IPS DF 6.9 (cell line): ENCODE measurements around the gene POLN.

ENCODE experiments used
- DNase-seq: peaks from one replicate; pipeline ENCODE4 v3.0.0-alpha.2; 2013; ENCODE audit warnings: low read depth, low spot score
- H3K27ac ChIP-seq: one replicate; pipeline ENCODE4 v1.5.1; 2013; ENCODE audit warnings: low read length, control low read depth
- H3K27me3 ChIP-seq: 2 replicates; pipeline ENCODE4 v1.6.1; 2013; ENCODE audit warnings: mild to moderate bottlenecking, low read length; ENCODE audit not compliant: control insufficient read depth, insufficient read depth
- H3K36me3 ChIP-seq: 2 replicates; pipeline ENCODE4 v1.6.1; 2013; ENCODE audit warnings: low read length; ENCODE audit not compliant: control insufficient read depth, insufficient read depth
- H3K4me1 ChIP-seq: 2 replicates; pipeline ENCODE4 v1.6.1; 2013; ENCODE audit warnings: low read length; ENCODE audit not compliant: control insufficient read depth, insufficient read depth
- H3K4me3 ChIP-seq: 2 replicates; pipeline ENCODE4 v1.5.1; 2013; ENCODE audit warnings: mild to moderate bottlenecking, low read length
- H3K9me3 ChIP-seq: 2 replicates; pipeline ENCODE4 v1.6.1; 2013; ENCODE audit warnings: low read length, inconsistent platforms; ENCODE audit not compliant: control insufficient read depth, insufficient read depth
- WGBS: extraction: QIAGEN DNeasy Blood & Tissue Kit; methylation state at CpG from one replicate; pipeline ENCODE4 v1.1.7; 2013; ENCODE audit warnings: mixed read lengths, missing lambda C conversion rate; ENCODE audit not compliant: insufficient read length, insufficient coverage; 5-methylcytosine and 5-hydroxymethylcytosine counted together

Gene POLN

DNA sequence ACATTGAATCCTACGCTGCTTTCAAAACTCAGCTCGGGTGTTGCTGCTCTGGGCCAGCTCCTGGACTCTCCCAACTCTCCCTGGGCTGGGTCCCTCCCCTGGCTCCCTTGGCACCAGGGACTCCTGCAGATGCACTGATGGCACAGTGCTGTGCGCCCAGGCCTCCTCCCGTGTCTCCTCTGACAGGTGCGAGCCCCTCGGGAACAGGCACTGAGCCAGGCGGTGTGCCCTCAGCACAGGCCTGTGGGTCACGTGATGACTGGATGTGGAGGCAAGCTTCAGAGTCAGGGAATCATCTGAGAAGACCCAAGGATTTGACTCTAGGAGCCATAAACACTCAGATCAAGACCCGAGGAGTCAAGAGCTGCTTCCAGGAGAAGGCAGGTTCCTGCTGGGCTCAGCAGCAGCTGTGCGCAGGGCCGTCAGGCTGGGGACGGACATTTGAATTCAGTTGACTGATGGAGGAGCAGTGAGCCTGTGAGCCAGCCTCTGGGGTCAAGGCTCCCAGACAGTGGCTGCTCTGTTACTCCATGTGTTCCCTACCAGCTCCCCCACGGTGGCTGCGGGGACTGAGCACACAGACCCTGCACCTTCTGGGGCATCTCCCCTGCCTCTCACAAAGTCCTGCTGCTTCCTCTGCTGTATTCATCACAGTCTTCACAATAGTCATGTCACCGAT is 149.8 kb downstream of the POLN start:
- H3K27ac ChIP-seq, result no peak overlapping the region
- DNase-seq, result no peak
- 0 out of 2 replicates have a peak, but pooled peaks cover 1% of the 10 kb centered on the region for H3K9me3 ChIP-seq
- no peak overlapping the region for H3K4me3 ChIP-seq
- H3K4me1 ChIP-seq, result no peaks in the 10 kb centered on the region
- no CpG with 5 or more reads among the region's 15 CpGs for WGBS
- H3K36me3 ChIP-seq, result no peaks in the 10 kb centered on the region
- H3K27me3 ChIP-seq, result no peaks in the 10 kb centered on the region

GRCh38 chr4:2090642-2091041 is 151.3 kb downstream of the POLN start:
- no peaks in the 10 kb centered on the region for H3K4me1 ChIP-seq
- no peaks in the 10 kb centered on the region for H3K27me3 ChIP-seq
- no CpG with 5 or more reads among the region's 1 CpG for WGBS
- H3K4me3 ChIP-seq, result no peak overlapping the region
- H3K36me3 ChIP-seq, result no peaks in the 10 kb centered on the region
- H3K27ac ChIP-seq, result no peak overlapping the region
- no peak for DNase-seq
- no peaks in the 10 kb centered on the region for H3K9me3 ChIP-seq

DNA sequence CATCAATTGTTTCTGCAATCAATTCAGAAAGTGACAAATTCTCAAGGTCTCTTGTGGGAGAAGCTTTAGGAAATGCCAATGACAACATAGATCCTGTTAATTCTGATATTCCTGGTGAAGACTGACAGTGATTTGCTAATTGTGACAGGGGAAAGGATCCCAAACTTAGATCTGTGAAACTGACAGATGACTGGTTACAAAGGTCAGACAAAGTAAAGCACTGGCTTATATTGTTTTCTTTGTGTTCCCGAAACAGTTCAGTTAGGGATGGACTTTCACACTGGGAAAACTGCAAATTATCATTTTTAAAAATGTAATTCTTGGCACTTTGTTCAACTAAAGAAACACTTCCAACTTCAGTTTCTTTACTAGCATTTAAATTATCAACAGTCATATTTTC is 152.7 kb downstream of the POLN start:
- no CpG with 5 or more reads among the region's 1 CpG for WGBS
- Histone ChIP-seq H3K27ac (no peak overlapping the region), H3K4me1 (no peaks in the 10 kb centered on the region), H3K27me3 (no peaks in the 10 kb centered on the region), H3K36me3 (no peaks in the 10 kb centered on the region), H3K9me3 (no peaks in the 10 kb centered on the region), H3K4me3 (no peak overlapping the region)
- no peak for DNase-seq

DNA sequence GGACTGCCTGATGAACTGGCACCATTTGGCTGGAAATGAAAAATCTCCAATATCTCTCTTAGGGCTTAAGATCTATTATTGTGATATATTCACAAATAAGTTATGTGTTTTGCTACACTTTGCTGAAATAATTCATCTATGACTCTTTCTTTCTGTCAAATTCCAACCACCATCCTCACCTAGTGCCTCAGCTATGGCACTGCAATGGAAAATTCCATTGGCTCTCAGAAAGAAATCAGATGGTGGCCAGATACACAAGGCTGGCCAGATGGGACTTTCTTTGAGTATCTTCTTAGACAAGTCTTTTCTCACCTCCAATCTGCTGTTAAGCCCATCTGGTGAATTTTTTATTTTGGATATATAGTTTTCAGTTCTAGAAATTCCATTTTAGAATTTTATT is 154.8 kb downstream of the POLN start:
- Histone ChIP-seq H3K27ac (no peak overlapping the region), H3K36me3 (no peaks in the 10 kb centered on the region), H3K9me3 (no peaks in the 10 kb centered on the region), H3K27me3 (no peaks in the 10 kb centered on the region), H3K4me3 (no peak overlapping the region), H3K4me1 (no peaks in the 10 kb centered on the region)
- DNase-seq, result no peak

DNA sequence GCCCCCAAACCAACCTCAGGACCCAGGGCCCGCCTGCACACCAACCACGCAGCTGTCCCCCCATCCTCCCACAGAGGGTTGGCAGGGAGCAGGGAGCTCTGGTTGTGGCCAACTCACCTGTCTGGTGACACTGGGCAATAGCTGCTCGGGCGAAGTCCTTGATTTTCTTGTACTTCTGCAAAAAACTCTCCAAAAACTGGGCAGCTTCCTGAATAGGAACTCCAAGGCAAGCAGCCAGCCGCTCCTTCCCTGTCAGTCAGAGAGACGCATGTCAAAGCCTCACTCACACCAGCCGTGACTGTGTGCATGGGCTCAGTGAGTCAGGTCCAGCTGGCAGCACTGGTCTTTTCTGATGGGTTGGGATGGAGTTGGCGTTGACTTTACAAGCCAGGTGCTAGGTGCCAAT is 156.4 kb downstream of the POLN start:
- H3K27ac ChIP-seq, result no peak overlapping the region
- no peak for DNase-seq
- H3K36me3 ChIP-seq, result no peaks in the 10 kb centered on the region; the same call in 1 of the 2 replicates
- WGBS, result no CpG with 5 or more reads among the region's 8 CpGs
- no peaks in the 10 kb centered on the region for H3K4me1 ChIP-seq
- no peak overlapping the region for H3K4me3 ChIP-seq
- no peaks in the 10 kb centered on the region for H3K27me3 ChIP-seq
- no peaks in the 10 kb centered on the region for H3K9me3 ChIP-seq

GRCh38 chr4:2084316-2084715 is 157.6 kb downstream of the POLN start:
- no peaks in the 10 kb centered on the region for H3K4me1 ChIP-seq
- no peak for DNase-seq
- H3K4me3 ChIP-seq, result no peak overlapping the region; the same call in 1 of the 2 replicates
- no CpG with 5 or more reads among the region's 13 CpGs for WGBS
- no peaks in the 10 kb centered on the region for H3K9me3 ChIP-seq
- H3K27me3 ChIP-seq, result no peaks in the 10 kb centered on the region
- no peaks in the 10 kb centered on the region; the same call in 1 of the 2 replicates for H3K36me3 ChIP-seq
- no peak overlapping the region for H3K27ac ChIP-seq

- WGBS, result no CpG with 5 or more reads among the region's 6 CpGs
Measured at GRCh38 chr4:2083826-2084160, 158.1 kb downstream of the POLN start.

DNA sequence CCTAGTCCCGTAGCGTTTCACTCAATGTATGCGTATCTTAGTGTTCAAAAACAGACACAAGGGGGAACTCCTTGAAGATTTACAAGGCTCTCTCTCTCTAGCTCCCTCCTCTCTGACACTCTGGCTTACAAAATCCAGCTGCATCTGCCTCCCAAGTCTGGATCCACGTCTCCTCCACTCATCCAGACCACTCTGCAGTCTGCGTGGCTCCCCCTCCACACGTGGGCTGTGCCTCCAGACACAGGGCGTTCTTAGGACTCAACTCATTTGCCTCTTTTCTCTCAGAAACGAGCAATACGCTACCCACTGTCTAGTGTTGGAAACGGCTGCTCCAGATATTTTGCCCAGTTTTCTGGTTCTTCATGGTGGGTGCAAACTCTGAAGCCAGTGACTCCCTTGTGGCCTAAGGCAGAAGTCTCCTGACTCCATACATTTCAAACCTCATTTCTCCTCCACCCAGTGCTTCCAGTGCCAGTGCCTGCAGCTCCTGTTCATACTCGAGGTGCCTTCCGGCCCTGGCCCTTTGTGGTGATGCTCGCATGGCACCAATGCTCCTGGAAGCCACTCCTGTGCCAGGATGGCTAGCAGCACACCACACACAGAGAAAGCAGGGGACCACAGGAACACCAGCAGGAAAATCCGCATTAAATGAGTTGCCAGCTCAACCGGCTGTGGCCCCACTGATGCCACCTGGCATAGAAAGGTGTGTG is 158.7 kb downstream of the POLN start:
- Histone ChIP-seq H3K9me3 (no peaks in the 10 kb centered on the region), H3K27me3 (no peaks in the 10 kb centered on the region), H3K36me3 (no peaks in the 10 kb centered on the region; the same call in 1 of the 2 replicates), H3K4me3 (no peak overlapping the region), H3K4me1 (no peaks in the 10 kb centered on the region), H3K27ac (no peak overlapping the region)
- no CpG with 5 or more reads among the region's 15 CpGs for WGBS
- DNase-seq, result no peak

More at GRCh38 chr4:2083826-2084160, 158.1 kb downstream of the POLN start:
- Histone ChIP-seq H3K4me1 (no peaks in the 10 kb centered on the region), H3K27me3 (no peaks in the 10 kb centered on the region), H3K9me3 (no peaks in the 10 kb centered on the region), H3K27ac (no peak overlapping the region), H3K4me3 (no peak overlapping the region), H3K36me3 (no peaks in the 10 kb centered on the region; the same call in 1 of the 2 replicates)
- no peak for DNase-seq

DNA sequence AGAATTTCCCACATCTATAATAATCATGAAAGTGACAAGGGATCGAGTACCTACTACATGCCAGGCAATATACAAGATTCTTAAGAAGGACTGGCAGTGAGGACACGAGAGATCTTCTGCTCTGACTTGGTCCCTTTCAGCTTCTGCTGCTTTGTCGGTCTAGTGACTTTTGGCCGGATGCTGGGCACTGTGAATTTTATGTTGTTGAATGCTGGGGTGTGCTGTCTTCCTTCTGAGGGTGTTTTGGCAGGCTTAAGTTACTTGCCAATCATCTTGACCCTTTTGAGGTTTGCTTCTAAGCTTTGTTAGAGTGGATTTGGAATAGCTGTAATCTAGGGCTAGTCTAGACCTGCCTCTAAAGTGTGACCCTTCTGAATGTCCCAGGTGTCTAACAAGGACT is 159.3 kb downstream of the POLN start:
- no peak for DNase-seq
- Histone ChIP-seq H3K27ac (no peak overlapping the region), H3K4me3 (no peak overlapping the region), H3K36me3 (no peaks in the 10 kb centered on the region; the same call in 1 of the 2 replicates), H3K4me1 (no peaks in the 10 kb centered on the region), H3K9me3 (no peaks in the 10 kb centered on the region), H3K27me3 (no peaks in the 10 kb centered on the region)
- WGBS, result no CpG with 5 or more reads among the region's 4 CpGs

GRCh38 chr4:2082118-2082517 is 159.8 kb downstream of the POLN start:
- H3K9me3 ChIP-seq, result no peaks in the 10 kb centered on the region
- no CpG with 5 or more reads among the region's 3 CpGs for WGBS
- no peaks in the 10 kb centered on the region; the same call in 1 of the 2 replicates for H3K36me3 ChIP-seq
- no peaks in the 10 kb centered on the region for H3K27me3 ChIP-seq
- no peak for DNase-seq
- H3K4me3 ChIP-seq, result no peak overlapping the region
- no peaks in the 10 kb centered on the region for H3K4me1 ChIP-seq
- no peak overlapping the region for H3K27ac ChIP-seq

GRCh38 chr4:2081540-2081939 is 160.4 kb downstream of the POLN start:
- WGBS, result no CpG with 5 or more reads among the region's 10 CpGs
- no peaks in the 10 kb centered on the region for H3K4me1 ChIP-seq
- no peak for DNase-seq
- H3K36me3 ChIP-seq, result no peaks in the 10 kb centered on the region; the same call in 1 of the 2 replicates
- no peaks in the 10 kb centered on the region for H3K9me3 ChIP-seq
- H3K4me3 ChIP-seq, result no peak overlapping the region
- no peaks in the 10 kb centered on the region for H3K27me3 ChIP-seq
- no peak overlapping the region for H3K27ac ChIP-seq
